Astrocyte of the cerebellum (primary cell): Measurements from ENCODE around the gene SSU72.
A peak's percentile ranks its signal among the peaks of the same experiment; 100 is the strongest.

Source experiments
- DNase-seq: peaks from one replicate; pipeline ENCODE4 v3.0.0-alpha.2; 2011; ENCODE audit warnings: low read depth
- H3K4me3 ChIP-seq: 2 replicates; pipeline ENCODE4 v1.5.1; 2011; ENCODE audit warnings: mild to moderate bottlenecking, low read depth, low read length, moderate library complexity
- CTCF ChIP-seq: IDR thresholded peaks from 2 replicates; pipeline ENCODE4 v1.5.1; 2012; ENCODE audit warnings: low read length, low read depth, moderate library complexity, mild to moderate bottlenecking; ENCODE audit errors: missing control alignments
- in situ Hi-C: cut with HindIII; loops from 2 replicates; pipeline ENCODE4 v1.10.0; 2017; ENCODE audit warnings: low sequenced_read_pairs

SSU72 gene

GRCh38 chr1:1554926-1555915, 19.4 kb downstream of the SSU72 start:
- no peak for DNase-seq
- H3K4me3 ChIP-seq: no peak overlapping the region
- in situ Hi-C loops: no loop called here
- no peak for TF ChIP-seq CTCF

GRCh38 chr1:1554550-1554925, 20.1 kb downstream of the SSU72 start:
- no peak for TF ChIP-seq CTCF
- H3K4me3 ChIP-seq: no peak overlapping the region

GRCh38 chr1:1553821-1554494, 20.7 kb downstream of the SSU72 start:
- TF ChIP-seq CTCF: no peak
- no peak overlapping the region for H3K4me3 ChIP-seq
- no peak for DNase-seq
- in situ Hi-C loops: no loop called here

More at GRCh38 chr1:1554550-1554925, 20.1 kb downstream of the SSU72 start:
- in situ Hi-C loops: no loop called here
- no peak for DNase-seq

- no peak overlapping the region for H3K4me3 ChIP-seq
- no peak for TF ChIP-seq CTCF
- no peak for DNase-seq
- in situ Hi-C loops: no loop called here
These were observed 22.4 kb downstream of the SSU72 start for GRCh38 chr1:1552263-1552639.

- TF ChIP-seq CTCF: no peak
- no peak overlapping the region for H3K4me3 ChIP-seq
- in situ Hi-C loops: no loop called here
- DNase-seq: no peak
These were observed 23.0 kb downstream of the SSU72 start for GRCh38 chr1:1551524-1552262.

- TF ChIP-seq CTCF: peak; percentile 68
- no peak for DNase-seq
- H3K4me3 ChIP-seq: no peak overlapping the region
- in situ Hi-C loops: no loop called here
These were observed 23.9 kb downstream of the SSU72 start for GRCh38 chr1:1550591-1551432.
